Dermis microvascular lymphatic vessel endothelial cell (primary cell): Measurements from ENCODE around the gene HDAC9. TPM values are rescaled to one million over a fixed set of nuclear protein-coding genes. Genes with fewer than 3 reads are reported as not detected.

Source experiments
- DNase-seq, 2 donors: peaks; one replicate each; pipeline versions ENCODE4 v3.0.0 to v3.0.0-alpha.2; 2010; ENCODE audit warnings: low read depth in 2 of 2
- total RNA-seq: library from RNA; depleted of rRNA; stranded (reverse); fragments of >200 nt; gene quantifications from 2 replicates; pipeline ENCODE4 v1.2.1, GENCODE V29; 2014

HDAC9 gene
- total RNA-seq, 1 donor from 2014 or later = 5.3 TPM

DNA sequence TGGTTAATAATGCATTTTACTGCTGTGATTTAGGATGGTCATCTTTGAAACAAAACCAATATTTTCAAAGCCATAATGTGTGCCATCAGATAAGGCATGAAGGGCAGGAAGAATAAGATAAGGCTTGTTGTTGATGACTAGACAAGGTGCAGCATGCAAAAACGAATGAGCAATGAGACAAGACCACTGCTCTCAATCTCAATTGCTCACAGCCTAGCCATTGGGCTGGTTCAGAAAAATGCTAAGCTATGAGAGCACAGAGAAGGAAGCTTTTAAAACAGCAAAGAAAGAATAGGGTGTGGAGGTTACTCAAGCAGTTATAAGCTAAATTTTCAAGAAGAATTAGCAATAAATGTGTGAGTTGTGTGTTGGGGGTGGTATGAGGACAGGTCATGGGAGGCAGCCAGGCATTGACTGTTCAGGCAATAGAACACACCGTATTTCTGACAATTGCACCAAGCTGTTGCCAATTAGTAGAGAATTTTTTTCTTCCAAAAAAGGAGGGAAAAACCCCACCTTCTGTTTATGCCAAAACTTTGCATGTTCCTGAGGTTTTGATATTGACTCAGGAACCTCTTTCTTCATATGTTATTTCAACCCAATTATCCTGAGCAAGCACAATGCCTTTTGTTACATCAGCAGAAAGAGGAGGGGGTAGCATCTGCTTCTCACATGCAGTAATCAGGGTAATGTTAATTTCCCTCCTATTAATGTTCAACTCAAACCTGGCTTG, 276.5 kb downstream of the HDAC9 start:
- no peak for DNase-seq

DNA sequence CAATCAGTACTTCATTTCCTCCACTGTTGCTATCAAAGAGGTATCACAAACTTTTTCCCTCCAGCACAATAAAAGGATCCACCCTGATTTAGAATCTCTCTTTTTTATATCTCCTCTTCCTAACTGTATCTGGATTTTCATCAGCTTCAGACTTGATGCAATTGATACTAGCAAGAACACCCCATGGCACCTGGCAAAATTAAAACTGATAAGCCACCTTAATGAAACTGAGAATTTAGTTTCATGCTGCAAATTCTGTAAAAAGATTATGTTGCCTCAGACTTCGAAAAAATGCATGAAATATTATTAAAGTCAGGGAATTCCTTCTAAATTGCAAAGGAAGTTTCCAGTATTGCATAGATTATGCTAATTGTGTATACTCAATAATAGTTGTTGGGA, 277.0 kb downstream of the HDAC9 start:
- no peak for DNase-seq

- DNase-seq = no peak
These were observed 281.8 kb downstream of the HDAC9 start for GRCh38 chr7:18777314-18777713.

DNA sequence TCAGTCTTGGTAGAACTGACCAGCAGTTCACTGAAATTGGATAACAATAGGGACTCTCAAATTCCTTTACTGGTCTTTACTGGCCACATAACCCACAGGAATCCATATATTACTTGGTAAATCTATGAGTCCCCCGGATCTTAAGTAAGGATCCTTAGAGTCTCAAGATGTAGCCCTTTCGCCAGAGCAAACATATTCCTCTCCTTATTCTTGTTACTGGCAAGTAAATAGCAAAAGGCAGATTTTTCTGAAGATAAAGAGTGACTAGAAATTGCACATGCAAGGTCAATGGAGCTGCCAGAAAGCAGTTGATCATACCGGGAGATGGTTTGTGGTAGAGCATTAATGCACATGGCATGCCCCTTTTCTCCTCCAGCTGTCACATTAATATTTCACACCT, 283.0 kb downstream of the HDAC9 start:
- DNase-seq = no peak

DNA sequence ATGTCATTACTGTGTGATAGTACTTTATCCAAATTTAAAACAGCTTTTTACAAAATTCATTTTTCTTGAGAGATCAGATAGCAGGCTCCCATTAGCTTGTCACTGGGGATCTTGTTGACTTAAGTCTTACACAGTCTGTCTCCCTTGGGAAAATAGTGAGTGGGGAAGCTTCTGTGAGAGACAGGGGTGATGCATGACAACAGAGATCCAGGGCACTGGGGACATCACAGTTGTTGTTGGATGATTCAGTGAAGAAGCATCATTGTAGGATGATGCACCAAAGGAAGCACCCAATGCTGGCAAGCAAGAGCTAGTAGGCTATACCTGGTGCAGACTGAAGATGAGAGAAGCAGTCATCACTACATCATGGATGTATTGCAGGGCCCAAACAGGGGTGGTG, 284.7 kb downstream of the HDAC9 start:
- DNase-seq = no peak

DNA sequence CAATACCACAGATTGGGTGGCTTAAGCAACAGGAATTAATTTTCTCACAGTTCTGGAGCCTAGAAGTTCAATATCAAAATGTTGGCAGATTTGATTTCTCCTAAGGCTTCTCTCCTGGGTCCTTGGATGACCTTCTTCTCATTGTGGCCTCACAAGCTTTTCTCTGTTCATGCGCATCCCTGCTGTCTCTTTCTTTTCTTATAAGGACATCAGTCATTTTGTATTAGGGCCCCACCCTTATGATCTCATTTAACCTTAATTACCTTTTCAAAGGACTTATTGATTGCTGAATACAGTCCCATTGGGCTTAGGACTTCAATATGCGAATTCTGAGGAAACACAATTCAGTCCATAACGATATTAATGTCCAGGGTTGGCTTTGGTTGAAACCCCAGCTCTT, 285.4 kb downstream of the HDAC9 start:
- no peak for DNase-seq

DNA sequence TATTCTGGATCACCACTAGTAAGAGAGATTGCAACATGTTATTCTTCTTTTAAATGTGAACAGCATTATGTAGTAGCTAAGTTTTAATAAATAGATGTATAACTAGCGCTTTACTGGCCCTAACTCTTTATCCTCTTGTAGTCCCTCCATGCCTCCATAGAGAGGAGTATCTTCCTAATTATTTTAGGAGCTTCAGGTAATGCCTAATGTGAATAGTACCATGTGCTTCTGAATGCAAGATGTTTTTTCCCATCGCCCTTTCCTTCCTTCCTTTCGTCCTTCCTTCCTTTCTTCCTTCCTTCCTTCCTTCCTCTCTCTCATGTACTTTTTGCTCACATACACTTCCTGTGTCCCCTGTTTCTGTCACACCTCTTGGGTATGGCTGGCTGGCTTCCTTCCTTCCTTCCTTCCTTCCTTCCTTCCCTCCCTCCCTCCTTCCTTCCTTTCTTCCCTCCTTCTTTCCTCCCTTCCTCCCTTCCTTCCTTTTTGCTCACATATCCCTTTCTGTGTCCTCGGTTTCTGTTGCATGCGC, 290.7 kb downstream of the HDAC9 start:
- no peak for DNase-seq

DNA sequence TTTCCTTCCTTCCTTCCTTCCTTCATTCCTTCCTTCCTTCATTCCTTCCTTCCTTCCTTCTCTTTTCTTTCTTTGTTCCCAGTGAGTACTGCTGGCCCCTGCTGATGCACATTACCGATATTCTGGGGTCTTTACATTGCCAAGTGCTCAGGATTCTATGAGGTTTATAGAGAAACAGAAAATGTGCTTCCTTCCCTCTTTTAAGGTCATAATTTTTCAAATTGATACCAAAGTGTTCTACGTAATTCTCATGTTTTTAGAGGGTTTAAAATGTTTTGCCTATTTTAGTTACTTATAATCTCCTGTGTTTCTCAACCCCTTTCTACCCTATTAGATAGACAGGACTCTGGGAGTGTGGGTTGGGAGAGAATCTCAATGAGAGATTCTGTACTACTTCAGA, 291.2 kb downstream of the HDAC9 start:
- no peak for DNase-seq

DNA sequence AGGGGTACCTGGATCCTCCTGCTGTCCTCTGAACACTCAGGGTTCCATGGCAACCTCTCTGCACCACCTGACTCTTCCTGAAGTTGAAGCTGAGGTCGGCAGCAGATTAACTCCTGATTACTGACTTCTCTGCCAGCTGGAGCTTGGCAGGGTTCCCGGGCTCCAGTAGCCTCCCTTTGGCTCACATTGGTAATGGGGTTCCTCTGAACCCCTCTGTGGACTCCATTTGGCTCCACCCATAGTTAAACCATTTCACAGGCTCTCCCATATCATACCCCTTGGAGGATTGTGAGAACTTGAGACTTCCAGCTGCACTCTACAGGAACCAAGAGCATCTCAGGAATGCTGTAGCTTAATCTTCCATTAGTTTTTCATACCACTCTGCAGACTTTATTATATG, 292.5 kb downstream of the HDAC9 start:
- no peak for DNase-seq

DNA sequence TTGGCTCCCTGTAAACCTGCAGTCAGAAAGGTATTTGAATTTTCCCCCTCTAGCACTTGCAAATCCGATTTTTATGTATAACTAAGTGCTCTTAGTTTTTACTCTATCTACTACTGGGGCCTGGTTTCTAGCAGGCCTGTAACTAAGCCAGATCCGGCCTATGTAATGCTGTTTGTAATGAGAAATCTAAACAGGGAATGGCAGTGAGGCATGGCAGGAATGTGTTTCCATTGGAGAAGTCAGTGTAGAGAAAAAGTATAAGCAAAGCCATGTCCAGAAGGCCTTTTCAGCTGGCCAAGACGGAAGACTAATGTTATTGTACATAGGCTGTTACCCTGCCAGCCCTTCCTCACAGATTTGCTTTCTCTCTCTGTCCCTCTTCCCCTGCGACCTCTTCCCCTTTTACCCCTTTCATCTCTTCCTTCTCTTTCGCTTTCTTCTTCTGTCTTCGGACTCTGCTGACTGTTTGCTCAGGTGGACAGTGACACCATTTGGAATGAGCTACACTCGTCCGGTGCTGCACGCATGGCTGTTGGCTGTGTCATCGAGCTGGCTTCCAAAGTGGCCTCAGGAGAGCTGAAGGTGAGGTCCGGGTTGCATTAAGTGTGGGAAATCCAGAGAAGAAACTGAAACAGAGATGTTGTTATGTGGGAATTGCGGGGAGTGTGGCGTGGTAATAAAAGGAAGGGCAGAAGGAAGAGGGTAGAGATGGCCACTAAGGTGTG, 297.5 kb downstream of the HDAC9 start:
- DNase-seq = no peak

DNA sequence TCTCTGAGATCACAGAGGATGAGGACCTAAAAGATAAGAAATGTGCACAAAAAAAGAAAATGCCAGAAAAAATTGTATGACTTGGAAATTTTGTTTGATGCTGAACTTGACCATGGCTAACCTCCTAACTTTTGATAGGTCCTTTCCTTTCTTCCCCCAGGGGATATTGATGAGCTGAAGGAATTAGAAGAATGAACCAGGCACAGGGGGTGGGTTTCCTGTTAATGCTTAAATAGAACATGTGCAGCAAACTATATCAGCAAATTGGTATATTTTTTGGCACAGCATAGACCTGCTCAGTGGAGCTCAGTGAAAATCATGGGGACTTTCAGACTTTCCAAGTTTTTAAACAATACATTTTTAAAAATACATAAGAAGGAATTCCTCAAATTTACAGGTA, 300.7 kb downstream of the HDAC9 start:
- no peak for DNase-seq

DNA sequence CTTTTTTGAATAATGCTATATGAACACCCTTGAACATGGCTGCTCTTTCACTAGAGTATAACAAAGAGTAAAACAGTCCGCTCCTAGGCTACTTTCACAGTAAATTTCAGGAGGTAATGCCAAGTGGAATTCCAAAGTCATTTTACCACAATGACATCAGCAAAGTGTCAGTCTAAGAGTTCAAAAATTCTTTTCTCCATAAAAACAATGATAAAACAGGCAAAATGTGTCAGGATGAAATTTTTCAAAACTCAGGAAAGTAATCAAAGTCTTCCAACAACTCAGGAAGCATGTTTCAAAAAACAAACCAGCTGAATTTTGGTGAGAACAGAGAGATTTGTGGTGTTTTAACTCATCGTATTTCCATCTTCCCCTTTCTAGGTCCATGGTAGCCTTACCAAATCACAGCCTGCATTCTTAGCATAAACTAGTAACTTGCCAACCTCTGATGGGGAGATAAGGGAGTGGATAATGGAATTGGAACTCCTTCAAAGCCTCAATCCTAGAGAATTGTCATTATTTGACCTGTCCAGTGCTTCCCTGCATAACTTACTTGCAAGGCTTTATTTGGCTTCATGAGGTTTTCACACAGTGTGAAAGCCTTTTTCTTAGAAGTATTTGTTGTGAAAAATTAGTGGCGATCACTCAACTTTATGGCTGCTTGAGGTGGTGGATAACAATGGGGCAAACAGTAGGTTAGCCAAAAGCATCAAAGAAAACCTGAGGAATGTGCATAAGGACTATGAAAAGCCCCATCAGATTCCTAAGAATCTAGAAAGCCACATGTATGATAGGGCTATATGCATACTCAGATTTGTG, 302.7 kb downstream of the HDAC9 start:
- no peak for DNase-seq

DNA sequence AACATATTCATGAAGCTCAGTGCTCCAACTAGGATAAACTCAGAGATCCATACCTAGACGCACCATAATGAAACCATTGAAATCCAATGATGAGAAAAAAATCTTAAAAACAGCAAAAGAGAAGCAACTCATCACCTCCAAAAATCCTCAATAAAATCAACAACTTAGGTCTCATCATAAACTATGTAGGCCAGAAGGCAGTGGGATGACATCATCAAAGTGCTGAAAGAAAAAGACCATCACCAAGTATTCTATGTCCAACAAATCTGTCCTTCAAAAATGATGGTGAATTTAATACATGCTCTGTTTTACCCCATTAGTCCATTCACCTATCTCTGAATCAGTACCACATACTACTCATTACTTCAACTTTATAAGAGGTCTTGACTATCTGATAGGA, 304.4 kb downstream of the HDAC9 start:
- no peak for DNase-seq

DNA sequence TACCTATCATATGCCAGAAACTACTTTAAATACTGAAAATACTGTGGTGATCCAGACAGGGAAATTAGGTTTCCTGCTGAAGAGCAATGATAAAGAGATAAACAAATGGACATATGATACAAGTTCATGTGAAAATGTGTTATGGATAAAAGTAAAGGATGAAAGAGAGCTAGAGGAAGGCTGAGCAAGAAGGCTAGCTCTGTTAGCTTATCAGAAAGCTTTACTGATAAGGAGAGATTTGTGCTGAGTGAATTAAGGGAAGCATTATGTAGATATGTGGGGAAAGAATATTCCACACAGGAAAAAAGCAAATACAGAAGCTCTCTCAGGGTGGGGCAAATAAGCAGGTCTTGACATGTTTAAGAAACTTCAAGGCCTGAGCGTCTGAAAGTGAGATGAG, 308.4 kb downstream of the HDAC9 start:
- no peak for DNase-seq

DNA sequence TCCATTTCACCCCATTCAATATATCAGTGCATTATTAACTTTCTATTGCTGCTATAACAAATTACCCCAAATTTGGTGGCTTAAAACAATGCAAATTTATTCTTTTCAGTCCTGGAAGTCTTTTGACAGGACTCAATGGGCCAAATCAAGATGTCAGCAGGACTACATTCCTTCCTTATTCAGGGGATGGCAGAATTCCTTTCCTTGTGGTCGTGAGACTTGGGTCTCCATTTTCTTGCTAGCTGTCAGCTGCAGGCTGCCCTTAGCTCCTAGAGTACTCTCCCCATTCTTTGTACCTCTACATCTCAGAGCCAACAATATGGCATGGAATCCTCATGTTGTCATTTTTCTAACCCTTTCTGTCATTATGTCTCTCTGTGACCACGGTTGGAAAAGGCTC, 310.6 kb downstream of the HDAC9 start:
- DNase-seq = no peak

GRCh38 chr7:18808026-18808425, 312.5 kb downstream of the HDAC9 start:
- DNase-seq = no peak

- DNase-seq = no peak
These were observed 319.9 kb downstream of the HDAC9 start for GRCh38 chr7:18815261-18815960.

- DNase-seq = no peak
These were observed 325.4 kb downstream of the HDAC9 start for GRCh38 chr7:18820981-18821380.

- DNase-seq = no peak
These were observed 326.0 kb downstream of the HDAC9 start for GRCh38 chr7:18821554-18821953.

- DNase-seq = no peak
These were observed 328.6 kb downstream of the HDAC9 start for GRCh38 chr7:18824157-18824556.

DNA sequence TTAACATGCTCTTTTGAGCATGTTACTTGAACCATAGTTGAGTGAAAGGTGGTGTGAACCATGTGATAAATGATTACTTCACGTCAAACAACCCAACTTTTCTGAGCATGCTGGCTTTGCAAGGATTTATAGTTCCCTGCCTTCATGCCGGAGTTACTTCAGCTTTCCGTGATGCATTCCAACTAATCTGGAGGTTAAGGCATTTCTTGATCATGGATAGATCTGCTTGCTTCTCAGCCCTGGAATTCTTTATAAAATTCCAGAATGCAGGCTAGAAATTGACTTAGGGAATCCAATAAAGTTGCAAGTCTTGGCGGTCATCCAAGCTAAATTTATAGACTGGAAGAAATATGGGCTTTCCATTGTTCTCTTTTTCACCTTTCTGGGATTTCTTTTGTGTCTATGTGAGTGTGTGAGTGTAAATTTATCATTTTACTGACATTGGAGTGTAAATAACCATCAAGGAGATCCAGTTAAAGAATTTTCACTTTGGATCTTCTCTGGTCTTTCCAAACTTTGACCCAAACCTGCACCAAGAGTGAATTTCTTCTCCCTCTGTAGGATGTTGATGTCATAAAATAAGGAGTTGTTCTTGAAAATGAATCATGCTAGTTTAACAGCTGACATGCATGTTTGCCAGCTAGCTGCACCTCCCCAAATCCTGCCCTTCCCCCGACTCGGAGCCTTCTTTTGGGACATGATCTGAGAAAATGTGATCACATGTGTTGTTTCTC, 332.9 kb downstream of the HDAC9 start:
- DNase-seq = no peak
